Gastroesophageal sphincter (tissue), 3 donors: Measurements from ENCODE around the gene ZNF32.

Experiments
- CTCF ChIP-seq, 4 experiments: fragments of 200-600 bp in 2 of 4; fragments of 450-650 bp in 2 of 4; sonication (generic) in 1 of 4; IDR thresholded peaks; one replicate each; pipeline ENCODE4 v1.5.1; 2017 to 2019; ENCODE audit warnings: antibody characterized with exemption in 4 of 4, mild to moderate bottlenecking in 2 of 4, moderate library complexity in 2 of 4
- EP300 ChIP-seq: sonication (generic); formaldehyde crosslinking; IDR thresholded peaks from one replicate; pipeline ENCODE4 v1.6.1; 2017; ENCODE audit warnings: antibody characterized with exemption, mild to moderate bottlenecking
- POLR2A ChIP-seq, 2 donors: fragments of 450-650 bp; IDR thresholded peaks; one replicate each; pipeline ENCODE4 v1.6.1; 2017; ENCODE audit warnings: antibody characterized with exemption in 2 of 2, mild to moderate bottlenecking in 2 of 2, moderate library complexity in 1 of 2
- POLR2AphosphoS5 ChIP-seq: sonication (generic); formaldehyde crosslinking; IDR thresholded peaks from one replicate; pipeline ENCODE4 v1.6.1; 2017; ENCODE audit warnings: antibody characterized with exemption

- no peak for TF ChIP-seq EP300
- TF ChIP-seq CTCF (IDR thresholded peaks at IDR 0.05) = peak; percentile 73 to 92 (median 86)
- no peak for TF ChIP-seq POLR2A (IDR thresholded peaks at IDR 0.05)
- TF ChIP-seq POLR2AphosphoS5 = no peak
Observed at GRCh38 chr10:43671659-43672531, 23.2 kb upstream of the ZNF32 start.
